HepG2 (cell line): ENCODE measurements around the gene SCAMP3. TPM values are rescaled to one million over a fixed set of nuclear protein-coding genes. Genes with fewer than 3 reads are reported as not detected.
A peak's percentile ranks its signal among the peaks of the same experiment; 100 is the strongest.

Source experiments
- CHD4 ChIP-seq: fragments of 200-600 bp; sonication (generic); IDR thresholded peaks from 2 replicates; pipeline ENCODE4 v1.7.0; 2017; ENCODE audit warnings: mild to moderate bottlenecking, low read length, borderline replicate concordance
- HCFC1 ChIP-seq: fragments of 150-350 bp; IDR thresholded peaks from 2 replicates; pipeline ENCODE4 v1.6.1; 2014; ENCODE audit warnings: low read depth, low read length
- MEF2D ChIP-seq: sonication (generic); formaldehyde crosslinking; IDR thresholded peaks from 2 replicates; pipeline ENCODE4 v1.5.1; 2020; ENCODE audit warnings: mild to moderate bottlenecking, missing genetic modification reagents
- MZF1 ChIP-seq: sonication (generic); formaldehyde crosslinking; IDR thresholded peaks from 2 replicates; pipeline ENCODE4 v1.8.1; 2023; ENCODE audit warnings: mild to moderate bottlenecking, missing genetic modification reagents, borderline replicate concordance
- RFX3 ChIP-seq: IDR thresholded peaks from 2 replicates; pipeline ENCODE4 v1.6.1; 2016; ENCODE audit warnings: missing biosample characterization, missing genetic modification reagents
- RXRB ChIP-seq: IDR thresholded peaks from 2 replicates; pipeline ENCODE4 v1.6.1; 2016; ENCODE audit warnings: borderline replicate concordance, missing genetic modification reagents, missing compliant biosample characterization
- TBX2 ChIP-seq: sonication (generic); formaldehyde crosslinking; IDR thresholded peaks from 2 replicates; pipeline ENCODE4 v1.5.0; 2020; ENCODE audit warnings: missing genetic modification reagents, mild to moderate bottlenecking, borderline replicate concordance
- ZMAT3 ChIP-seq: sonication (generic); formaldehyde crosslinking; conservative IDR thresholded peaks from 2 replicates; pipeline ENCODE4 v1.7.0; 2021; ENCODE audit warnings: missing genetic modification reagents
- ZMYM3 ChIP-seq: sonication (generic); formaldehyde crosslinking; IDR thresholded peaks from 2 replicates; pipeline ENCODE4 v1.5.1; 2020; ENCODE audit warnings: mild to moderate bottlenecking, missing genetic modification reagents
- ZNF230 ChIP-seq: sonication (generic); formaldehyde crosslinking; IDR thresholded peaks from 2 replicates; pipeline ENCODE4 v1.4.0; 2020; ENCODE audit warnings: mild to moderate bottlenecking, missing genetic modification reagents
- ZNF292 ChIP-seq: sonication (generic); formaldehyde crosslinking; IDR thresholded peaks from 2 replicates; pipeline ENCODE4 v1.8.1; 2022; ENCODE audit warnings: mild to moderate bottlenecking, low read depth, missing genetic modification reagents, borderline replicate concordance
- ZNF441 ChIP-seq: sonication (generic); formaldehyde crosslinking; IDR thresholded peaks from 2 replicates; pipeline ENCODE4 v1.7.0; 2021; ENCODE audit warnings: missing genetic modification reagents, borderline replicate concordance
- polyA plus RNA-seq, 8 experiments: library from polyadenylated mRNA; depleted of rRNA in 3 of 8; stranded (reverse) in 7 of 8; unstranded in 1 of 8; fragments of >200 nt; fragmentation: Illumina TruSeq in 4 of 8; extraction: Trizol in 4 of 8; gene quantifications; 2 replicates each; pipeline versions ENCODE4 v1.2.1 to v1.2.3, GENCODE V29; 2011 to 2016; ENCODE audit warnings: low read depth in 4 of 8, missing spikeins in 1 of 8, mixed read lengths in 1 of 8; ENCODE audit not compliant: insufficient read depth in 1 of 8
- total RNA-seq, 5 experiments: library from RNA; depleted of rRNA; stranded (reverse); fragments of >200 nt; fragmentation: Illumina TruSeq; extraction: Trizol; gene quantifications; 2 replicates each; pipeline ENCODE4 v1.2.3, GENCODE V29; 2016; ENCODE audit warnings: low read depth in 1 of 5
- TF ChIP-seq, protein P1 (sequence below): sonication (generic); formaldehyde crosslinking; IDR thresholded peaks from 2 replicates; pipeline ENCODE4 v1.4.0; 2020; ENCODE audit warnings: missing genetic modification reagents
- TF ChIP-seq, protein P2 (sequence below): sonication (generic); formaldehyde crosslinking; IDR thresholded peaks from 2 replicates; pipeline ENCODE4 v1.4.0; 2020; ENCODE audit warnings: missing genetic modification reagents
- TF ChIP-seq, protein P3 (sequence below): sonication (generic); formaldehyde crosslinking; conservative IDR thresholded peaks from 2 replicates; pipeline ENCODE4 v1.4.0; 2020; ENCODE audit warnings: missing genetic modification reagents
- TF ChIP-seq, protein P4 (sequence below): sonication (generic); formaldehyde crosslinking; IDR thresholded peaks from 2 replicates; pipeline ENCODE4 v1.4.0; 2020; ENCODE audit warnings: missing genetic modification reagents
- TF ChIP-seq, protein P5 (sequence below): sonication (generic); formaldehyde crosslinking; IDR thresholded peaks from 2 replicates; pipeline ENCODE4 v1.9.0; 2022; ENCODE audit warnings: low read depth, missing genetic modification reagents

Gene SCAMP3
- total and polyA plus RNA-seq, 2 of the 13 experiments (the other 11 are each of a cell fraction or from before 2014, with no cell fraction given) = 46.8 to 83.3 TPM

DNA sequence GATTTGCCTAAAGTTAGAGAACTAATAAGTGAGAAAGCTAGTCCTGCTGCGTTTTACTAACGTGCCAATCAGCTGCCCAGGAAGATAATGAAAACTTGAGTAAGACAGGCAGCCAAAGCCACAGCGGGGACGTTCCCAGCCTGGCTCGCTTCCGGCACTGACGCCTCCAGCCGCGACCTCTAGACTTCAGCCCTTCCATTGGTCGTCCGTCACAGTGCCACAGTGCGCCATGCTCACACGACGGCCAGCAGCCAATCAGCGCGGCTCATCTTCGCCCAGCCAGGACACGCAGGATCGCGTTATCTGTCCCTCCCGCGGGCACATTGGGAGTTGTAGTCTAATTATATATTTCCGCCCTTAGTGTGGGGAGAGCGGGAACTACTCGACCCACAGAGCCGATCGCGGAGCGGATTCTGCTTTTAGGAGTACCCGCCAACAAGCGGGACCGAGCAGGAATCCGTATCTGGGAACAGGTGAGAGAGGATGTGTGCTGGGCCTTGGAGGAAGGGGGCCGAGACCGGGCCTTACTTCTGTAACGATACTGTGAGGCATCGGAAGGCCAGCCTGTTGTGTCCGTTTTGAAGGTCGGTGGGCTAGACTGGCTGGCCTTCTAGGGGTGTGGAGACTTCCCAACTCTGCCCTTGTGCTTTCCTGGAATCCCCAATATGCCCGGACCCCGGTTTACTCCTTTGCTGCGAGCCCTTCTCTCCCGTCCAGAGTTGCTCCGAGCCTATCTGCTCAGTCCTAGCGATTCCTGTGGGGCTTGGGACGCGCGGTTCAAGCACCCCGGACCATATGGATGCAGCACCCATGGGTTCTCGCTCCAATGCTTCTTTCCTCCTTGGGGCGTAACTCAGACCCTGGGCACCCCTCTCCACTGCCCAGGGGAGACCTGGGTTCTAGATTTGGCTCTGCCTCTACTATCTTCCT, 46.6 kb upstream of the SCAMP3 start, which contains the start of gene FDPS (continued):
- TF ChIP-seq, protein P1, sequence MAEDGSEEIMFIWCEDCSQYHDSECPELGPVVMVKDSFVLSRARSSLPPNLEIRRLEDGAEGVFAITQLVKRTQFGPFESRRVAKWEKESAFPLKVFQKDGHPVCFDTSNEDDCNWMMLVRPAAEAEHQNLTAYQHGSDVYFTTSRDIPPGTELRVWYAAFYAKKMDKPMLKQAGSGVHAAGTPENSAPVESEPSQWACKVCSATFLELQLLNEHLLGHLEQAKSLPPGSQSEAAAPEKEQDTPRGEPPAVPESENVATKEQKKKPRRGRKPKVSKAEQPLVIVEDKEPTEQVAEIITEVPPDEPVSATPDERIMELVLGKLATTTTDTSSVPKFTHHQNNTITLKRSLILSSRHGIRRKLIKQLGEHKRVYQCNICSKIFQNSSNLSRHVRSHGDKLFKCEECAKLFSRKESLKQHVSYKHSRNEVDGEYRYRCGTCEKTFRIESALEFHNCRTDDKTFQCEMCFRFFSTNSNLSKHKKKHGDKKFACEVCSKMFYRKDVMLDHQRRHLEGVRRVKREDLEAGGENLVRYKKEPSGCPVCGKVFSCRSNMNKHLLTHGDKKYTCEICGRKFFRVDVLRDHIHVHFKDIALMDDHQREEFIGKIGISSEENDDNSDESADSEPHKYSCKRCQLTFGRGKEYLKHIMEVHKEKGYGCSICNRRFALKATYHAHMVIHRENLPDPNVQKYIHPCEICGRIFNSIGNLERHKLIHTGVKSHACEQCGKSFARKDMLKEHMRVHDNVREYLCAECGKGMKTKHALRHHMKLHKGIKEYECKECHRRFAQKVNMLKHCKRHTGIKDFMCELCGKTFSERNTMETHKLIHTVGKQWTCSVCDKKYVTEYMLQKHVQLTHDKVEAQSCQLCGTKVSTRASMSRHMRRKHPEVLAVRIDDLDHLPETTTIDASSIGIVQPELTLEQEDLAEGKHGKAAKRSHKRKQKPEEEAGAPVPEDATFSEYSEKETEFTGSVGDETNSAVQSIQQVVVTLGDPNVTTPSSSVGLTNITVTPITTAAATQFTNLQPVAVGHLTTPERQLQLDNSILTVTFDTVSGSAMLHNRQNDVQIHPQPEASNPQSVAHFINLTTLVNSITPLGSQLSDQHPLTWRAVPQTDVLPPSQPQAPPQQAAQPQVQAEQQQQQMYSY (CRISPR knock-in tag) = peak; percentile 33; the same call in 1 of the 2 replicates
- TF ChIP-seq HCFC1 (peak; percentile 89), ZNF230 (CRISPR knock-in tag) (peak; percentile 61; the same call in 1 of the 2 replicates), RXRB (CRISPR knock-in tag) (peak; percentile 25; the same call in 1 of the 2 replicates), CHD4 (no peak), ZNF292 (no peak), MEF2D (CRISPR knock-in tag) (peak; percentile 48; the same call in 1 of the 2 replicates), ZMYM3 (no peak), TBX2 (peak; percentile 77), RFX3 (CRISPR knock-in tag) (no peak), ZNF441 (CRISPR knock-in tag) (peak; percentile 95), ZMAT3 (peak; percentile 48; the same call in 1 of the 2 replicates), MZF1 (CRISPR knock-in tag) (0 out of 2 replicates have a peak, but pooled peaks have one; percentile 33)
- TF ChIP-seq, protein P2, sequence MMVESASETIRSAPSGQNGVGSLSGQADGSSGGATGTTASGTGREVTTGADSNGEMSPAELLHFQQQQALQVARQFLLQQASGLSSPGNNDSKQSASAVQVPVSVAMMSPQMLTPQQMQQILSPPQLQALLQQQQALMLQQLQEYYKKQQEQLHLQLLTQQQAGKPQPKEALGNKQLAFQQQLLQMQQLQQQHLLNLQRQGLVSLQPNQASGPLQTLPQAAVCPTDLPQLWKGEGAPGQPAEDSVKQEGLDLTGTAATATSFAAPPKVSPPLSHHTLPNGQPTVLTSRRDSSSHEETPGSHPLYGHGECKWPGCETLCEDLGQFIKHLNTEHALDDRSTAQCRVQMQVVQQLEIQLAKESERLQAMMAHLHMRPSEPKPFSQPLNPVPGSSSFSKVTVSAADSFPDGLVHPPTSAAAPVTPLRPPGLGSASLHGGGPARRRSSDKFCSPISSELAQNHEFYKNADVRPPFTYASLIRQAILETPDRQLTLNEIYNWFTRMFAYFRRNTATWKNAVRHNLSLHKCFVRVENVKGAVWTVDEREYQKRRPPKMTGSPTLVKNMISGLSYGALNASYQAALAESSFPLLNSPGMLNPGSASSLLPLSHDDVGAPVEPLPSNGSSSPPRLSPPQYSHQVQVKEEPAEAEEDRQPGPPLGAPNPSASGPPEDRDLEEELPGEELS (CRISPR knock-in tag) = peak; percentile 48; the same call in 1 of the 2 replicates
- TF ChIP-seq, protein P3, sequence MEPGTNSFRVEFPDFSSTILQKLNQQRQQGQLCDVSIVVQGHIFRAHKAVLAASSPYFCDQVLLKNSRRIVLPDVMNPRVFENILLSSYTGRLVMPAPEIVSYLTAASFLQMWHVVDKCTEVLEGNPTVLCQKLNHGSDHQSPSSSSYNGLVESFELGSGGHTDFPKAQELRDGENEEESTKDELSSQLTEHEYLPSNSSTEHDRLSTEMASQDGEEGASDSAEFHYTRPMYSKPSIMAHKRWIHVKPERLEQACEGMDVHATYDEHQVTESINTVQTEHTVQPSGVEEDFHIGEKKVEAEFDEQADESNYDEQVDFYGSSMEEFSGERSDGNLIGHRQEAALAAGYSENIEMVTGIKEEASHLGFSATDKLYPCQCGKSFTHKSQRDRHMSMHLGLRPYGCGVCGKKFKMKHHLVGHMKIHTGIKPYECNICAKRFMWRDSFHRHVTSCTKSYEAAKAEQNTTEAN (CRISPR knock-in tag) = no peak
- TF ChIP-seq, protein P4, sequence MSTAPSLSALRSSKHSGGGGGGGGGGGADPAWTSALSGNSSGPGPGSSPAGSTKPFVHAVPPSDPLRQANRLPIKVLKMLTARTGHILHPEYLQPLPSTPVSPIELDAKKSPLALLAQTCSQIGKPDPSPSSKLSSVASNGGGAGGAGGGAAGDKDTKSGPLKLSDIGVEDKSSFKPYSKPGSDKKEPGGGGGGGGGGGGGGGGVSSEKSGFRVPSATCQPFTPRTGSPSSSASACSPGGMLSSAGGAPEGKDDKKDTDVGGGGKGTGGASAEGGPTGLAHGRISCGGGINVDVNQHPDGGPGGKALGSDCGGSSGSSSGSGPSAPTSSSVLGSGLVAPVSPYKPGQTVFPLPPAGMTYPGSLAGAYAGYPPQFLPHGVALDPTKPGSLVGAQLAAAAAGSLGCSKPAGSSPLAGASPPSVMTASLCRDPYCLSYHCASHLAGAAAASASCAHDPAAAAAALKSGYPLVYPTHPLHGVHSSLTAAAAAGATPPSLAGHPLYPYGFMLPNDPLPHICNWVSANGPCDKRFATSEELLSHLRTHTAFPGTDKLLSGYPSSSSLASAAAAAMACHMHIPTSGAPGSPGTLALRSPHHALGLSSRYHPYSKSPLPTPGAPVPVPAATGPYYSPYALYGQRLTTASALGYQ (CRISPR knock-in tag) = peak; percentile 62
- TF ChIP-seq, protein P5, sequence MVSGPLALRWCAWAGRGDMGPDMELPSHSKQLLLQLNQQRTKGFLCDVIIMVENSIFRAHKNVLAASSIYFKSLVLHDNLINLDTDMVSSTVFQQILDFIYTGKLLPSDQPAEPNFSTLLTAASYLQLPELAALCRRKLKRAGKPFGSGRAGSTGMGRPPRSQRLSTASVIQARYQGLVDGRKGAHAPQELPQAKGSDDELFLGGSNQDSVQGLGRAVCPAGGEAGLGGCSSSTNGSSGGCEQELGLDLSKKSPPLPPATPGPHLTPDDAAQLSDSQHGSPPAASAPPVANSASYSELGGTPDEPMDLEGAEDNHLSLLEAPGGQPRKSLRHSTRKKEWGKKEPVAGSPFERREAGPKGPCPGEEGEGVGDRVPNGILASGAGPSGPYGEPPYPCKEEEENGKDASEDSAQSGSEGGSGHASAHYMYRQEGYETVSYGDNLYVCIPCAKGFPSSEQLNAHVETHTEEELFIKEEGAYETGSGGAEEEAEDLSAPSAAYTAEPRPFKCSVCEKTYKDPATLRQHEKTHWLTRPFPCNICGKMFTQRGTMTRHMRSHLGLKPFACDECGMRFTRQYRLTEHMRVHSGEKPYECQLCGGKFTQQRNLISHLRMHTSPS (CRISPR knock-in tag) = 0 out of 2 replicates have a peak, but pooled peaks have one; percentile 41
